GM21528 (cell line): Measurements from ENCODE around the gene IL27RA.
A peak's percentile ranks its signal among the peaks of the same experiment; 100 is the strongest.
"Not testable (repeated sequence)": the region's sequence is repeated elsewhere in the genome, so short reads cannot be mapped to it uniquely, and the experiment has no call there.

Experiments used
- ATAC-seq: cut with Tn5 transposase; IDR thresholded peaks from one replicate; pipeline ENCODE4 v1.9.1; 2021; ENCODE audit warnings: mild to moderate bottlenecking, moderate library complexity; ENCODE audit not compliant: unreplicated experiment, low FRiP score

The IL27RA gene

DNA sequence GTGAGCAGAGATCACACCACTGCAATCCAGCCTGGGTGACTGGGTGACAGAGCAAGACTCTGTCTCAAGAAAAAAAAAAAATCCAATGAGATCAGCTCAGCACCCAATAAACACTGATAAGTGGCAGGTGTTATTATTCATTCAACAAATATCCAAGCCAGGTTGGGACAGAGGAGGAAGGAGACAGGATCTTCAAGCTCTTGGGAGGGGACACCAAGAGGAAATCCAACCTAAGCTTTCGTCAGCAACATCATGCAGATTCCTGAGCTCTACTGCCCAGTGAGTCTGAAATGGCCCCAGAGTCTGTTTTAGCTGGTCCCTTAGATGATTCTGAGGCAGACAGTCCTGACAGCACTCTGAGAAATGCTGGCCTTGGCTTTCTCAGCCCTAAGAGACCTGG lies 33.1 kb upstream of the IL27RA start:
- ATAC-seq, result no peak

DNA sequence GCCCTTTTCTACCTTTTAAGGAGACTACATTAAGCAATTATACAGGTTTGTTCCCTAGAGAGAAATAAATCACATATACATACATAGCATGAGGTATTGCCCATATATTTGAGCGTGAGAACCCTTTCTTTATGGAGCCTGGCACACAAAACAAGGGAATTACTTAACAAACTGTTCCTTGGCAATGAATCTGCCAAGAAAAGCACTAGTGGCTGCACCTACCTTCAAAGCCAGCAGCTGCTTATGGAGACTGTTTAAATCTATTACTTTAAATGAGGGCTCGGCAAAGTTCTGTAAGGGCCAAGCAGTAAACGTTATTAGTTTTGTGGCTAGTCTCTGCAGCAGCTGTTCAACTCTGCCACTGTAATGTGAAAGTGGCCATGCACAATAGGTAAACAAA lies 32.5 kb upstream of the IL27RA start:
- ATAC-seq, result no peak

DNA sequence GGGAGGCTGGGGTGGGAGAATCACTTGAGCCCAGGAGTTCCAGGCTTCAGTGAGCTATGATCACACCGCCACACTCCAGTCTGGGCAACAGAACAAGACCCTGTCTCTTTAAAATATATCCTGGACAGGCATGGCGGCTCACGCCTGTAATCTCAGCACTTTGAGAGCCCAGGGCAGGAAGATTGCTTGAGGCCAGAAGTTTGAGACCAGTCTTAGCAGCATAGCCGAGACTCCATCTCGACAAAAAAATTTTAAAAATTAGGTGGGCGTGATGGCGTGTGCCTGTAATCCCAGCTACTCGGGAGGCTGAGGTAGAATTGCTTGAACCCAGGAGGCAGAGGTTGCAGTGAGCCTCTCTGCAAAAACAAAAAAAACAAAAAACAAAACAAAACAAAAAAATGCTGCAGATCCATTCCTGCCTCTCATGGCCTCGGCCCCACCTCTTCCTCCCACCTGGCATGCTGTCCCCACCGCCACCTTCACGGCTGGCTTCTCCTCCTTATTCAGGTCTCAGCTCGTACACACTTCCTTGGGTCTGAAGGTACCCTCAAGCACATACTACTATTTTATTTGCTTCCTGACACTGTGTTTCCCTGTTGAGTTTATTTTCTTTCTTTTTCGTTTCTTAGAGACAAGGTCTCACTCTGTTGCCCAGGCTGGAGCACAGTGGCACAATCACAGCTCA lies 30.7 kb upstream of the IL27RA start:
- no peak for ATAC-seq

DNA sequence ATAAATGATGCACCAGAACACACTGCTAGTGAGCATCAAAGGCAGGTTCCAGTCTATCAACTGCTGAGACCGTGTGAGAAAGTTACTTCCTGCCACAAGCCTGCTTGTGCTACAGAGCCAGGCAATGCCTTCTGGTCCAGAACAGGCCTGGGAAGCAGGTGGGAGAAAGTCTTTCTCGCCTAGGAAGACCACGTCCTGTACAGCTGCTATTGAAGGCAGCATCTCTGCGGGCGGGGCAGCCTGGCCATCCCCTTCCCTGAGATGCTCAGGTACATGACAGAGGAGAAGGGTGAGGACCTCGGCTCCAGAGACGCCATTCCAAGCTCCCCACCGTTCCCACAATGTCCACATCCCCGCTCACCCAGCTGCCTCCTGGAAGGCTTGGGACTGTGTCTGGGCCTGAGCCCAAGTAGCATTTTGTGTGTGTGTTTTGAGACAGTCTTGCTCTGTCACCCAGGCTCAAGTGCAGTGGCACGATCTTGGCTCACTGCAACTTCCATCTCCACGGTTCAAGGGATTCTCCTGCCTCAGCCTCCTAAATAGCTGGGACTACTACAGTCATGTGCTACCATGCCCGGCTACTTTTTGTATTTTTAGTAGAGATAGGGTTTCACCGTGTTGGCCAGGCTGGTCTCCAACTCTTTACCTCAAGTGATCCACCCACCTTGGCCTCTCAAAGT lies 28.9 kb upstream of the IL27RA start:
- no peak for ATAC-seq

DNA sequence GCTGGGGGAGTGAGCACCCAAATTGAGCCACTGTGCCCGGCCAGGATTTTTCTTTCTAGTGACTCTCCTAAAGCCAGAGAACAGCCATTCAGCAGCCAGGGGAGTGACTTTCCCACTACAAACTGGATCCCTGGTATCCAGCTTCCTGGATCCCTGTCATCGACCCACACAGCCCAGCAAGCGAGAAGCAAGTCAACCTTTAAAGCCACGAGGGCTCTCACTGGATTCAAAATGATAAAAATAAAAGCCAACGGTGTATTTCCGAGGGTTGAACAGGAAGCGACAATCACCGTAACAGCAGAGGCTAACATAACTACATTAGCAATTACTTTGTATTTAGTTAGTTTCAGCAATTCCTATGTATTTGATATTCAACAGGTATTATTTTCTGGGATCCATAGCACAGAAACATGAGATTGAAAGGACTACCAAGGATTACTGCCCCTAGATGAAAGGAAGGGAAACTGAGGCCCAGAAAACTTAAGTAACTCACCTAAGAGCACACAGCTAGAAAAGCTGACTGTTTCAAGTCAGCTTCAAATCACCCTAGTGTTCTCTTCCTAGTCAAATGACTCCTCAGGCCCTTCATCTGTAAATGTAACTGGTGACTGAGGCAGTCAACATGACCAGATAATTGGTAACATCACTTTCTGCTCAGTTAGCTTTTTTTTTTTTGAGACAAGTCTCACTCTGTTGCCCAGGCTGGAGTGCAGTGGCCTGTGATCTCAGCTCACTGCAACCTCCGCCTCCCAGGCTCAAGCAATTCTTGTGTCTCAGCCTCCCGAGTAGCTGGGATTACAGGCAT lies 28.1 kb upstream of the IL27RA start:
- ATAC-seq, result no peak

DNA sequence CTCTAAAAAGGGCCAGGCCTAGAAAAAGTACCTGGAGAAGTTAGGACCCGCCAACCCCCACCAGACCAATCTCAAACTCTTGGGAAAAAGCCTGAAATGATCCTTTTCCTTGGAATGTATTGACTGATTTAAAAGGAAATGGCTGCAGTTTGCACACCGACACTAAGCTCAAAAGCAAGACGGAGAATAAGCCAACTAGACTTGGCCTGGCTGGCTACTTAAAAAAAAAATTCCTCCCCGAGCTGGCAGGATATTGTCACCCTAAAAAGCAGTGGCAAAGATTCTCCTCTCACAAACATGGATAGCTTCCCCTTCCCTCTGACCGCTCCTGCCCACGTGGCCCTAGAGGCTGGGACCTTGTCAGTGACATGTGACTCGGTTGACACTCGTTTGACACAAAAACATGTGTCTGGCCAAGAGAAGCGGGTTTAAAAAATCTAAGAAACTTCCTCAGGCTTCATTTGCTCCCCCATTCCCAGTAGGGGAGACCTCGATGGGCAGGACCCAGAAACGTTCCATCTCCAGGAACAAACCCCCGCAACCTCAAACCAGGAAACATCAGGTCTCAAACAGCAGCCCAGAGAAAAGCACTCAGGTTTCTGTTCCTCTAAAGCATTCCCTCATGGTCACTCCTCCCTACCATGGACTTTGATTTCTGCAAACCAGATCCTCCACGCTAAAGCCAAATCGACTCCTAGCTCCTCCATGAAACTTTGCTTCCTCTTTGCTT lies 26.8 kb upstream of the IL27RA start:
- ATAC-seq, result no peak

DNA sequence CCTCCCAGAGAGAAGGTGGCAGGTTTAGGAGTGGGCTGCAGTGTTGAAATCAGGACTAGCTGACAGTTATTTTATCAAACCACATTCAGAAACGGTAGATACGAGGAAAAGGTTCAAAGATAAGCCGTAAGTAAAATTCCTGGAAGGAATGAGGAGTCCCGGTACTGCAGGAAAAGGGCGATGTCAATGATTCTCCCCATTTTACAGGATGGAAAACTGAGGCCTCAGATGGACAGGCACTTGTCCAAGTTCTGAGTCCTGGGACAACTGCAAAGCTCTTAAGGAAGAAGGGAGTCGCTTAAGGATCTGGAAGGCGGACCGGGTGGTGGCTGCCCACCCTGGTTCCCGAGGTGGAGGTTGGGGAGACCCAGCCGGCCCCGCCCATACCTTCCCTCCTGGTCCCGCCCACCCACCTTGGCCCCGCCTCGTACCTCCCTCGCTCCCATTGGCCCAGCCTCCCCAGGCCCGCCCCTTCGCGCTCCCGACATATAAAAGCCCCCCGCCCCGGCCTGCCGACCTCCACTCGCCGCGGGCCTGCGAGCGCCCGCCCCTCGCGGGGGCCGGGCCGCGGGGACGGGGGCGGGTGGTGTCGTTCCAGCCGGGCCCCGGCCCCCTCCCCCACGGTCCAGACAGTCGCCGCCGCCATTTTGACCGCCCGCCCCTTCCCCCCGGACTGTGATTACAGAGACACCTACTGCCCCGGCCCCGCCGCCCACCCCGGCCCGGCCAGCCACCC lies 26.0 kb upstream of the IL27RA start:
- peak; percentile 32 for ATAC-seq

DNA sequence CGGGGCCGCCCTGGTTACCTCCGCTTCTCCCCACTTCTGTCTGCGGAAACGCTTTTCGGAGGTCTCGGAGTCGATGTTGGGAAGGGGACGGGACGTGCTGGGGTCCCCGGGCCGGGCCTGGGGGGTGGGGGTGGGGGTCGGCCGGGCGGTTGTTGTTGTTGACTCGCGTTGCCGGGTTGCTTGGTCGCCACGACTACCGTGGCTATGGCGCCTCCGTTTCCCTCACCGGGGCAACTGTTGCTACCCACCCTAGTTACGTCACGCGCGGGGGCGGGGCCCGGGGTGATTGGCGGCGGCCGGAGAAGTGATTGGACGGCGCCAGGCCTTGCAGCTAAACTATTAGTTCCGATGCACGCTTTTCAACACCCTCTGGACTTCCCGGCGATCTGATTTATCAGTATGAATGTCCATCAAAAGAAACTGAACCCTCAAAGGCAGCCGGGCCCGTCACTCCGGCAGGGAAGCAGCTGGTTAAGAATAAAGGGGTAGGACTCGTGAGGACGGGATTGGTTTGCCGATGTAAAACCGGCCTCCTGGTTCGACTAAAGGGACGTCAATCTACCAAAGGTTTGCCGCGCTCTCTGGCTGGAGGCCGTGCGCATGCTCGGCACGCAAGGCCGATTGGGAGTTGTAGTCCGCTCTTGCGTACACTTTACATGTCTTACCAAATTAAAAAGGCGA lies 25.3 kb upstream of the IL27RA start, which contains the start of gene RFX1:
Gene RFX1 (minus strand): TSS at position 236 of the 681 bp plus-strand sequence. CDS start 12,477 bp downstream, outside the sequence.
- ATAC-seq, result peak; percentile 70

DNA sequence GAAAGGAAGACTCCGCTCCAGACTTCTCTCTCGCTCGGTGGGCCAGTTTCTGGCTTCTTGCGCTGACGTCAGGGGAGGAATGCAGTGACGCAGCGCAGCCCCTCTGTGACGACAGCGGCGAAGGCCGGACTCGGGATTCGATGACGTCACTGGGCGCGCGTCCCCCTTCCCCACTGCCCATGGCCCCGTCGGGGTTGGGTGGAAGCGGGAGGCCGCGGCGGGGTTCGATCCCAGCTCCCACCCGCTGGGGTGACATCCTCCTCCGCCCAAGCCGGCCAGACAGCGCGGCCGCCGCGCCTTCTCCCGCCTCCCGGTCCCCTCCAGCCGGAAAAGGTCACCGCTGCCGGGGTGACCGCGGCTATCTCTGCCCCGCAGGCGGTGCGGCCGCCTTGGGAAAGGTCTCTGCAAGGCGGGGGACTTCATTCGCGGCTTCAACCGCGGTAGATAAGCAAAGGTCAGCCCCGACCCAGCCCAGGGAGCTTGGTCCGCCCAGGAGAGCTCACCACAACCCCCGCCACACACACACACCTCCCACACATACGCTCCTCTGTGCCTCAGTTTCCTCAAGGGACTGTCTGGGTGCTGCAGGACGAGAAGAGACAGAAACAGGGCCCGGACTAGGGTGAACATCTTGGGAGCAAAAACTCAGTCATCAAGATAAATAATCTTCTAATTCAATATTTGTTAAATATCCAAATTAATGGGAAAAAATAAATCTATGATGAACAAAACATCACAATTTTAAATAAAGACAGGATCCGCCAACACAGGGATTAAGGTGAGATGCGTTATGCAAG lies 24.6 kb upstream of the IL27RA start:
- peak; percentile 36 for ATAC-seq

DNA sequence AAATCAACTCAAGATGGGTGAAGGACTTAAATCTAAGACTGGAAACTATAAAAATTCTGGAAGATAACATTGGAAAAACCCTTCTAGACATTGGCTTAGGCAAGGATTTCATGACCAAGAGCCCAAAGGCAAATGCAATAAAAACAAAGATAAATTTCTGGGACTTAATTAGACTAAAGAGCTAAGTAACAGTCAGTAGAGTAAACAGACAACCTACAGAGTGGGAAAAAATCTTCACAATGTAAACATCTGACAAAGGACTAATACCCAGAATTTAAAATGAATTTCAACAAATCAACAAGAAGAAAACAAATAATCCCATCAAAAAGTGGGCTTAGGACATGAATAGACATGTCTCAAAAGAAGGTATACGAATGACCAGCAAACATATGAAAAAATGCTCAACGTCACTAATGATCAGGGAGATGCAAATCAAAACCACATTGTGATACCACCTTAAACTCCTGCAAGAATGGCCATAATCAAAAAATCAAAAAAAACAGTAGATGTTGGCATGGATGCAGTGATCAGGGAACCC lies 19.1 kb upstream of the IL27RA start:
- no peak for ATAC-seq

DNA sequence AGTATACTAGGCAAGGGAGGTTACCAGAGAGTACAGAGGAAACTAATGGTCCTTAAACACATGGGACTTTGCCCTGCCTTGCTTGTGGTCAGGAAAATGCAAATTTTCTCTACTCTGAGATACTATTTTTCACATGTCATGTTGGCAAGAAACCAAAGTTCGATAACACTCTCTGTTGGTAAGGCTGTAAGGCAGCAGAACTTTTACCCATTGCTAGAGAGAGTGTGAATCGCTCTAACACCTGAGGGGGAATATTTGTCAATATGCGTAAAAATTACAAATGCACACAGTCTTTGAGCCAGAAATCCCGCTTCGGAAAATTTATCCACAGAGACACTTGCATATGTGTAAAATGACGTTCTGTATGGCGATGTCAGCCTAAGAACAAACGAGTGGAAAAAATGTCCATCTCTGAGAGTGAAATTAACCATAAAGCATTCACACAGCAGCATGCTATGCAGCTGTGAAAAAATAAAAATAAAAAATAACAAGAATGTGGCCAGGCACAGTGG lies 16.0 kb upstream of the IL27RA start:
- peak; percentile 71 for ATAC-seq

DNA sequence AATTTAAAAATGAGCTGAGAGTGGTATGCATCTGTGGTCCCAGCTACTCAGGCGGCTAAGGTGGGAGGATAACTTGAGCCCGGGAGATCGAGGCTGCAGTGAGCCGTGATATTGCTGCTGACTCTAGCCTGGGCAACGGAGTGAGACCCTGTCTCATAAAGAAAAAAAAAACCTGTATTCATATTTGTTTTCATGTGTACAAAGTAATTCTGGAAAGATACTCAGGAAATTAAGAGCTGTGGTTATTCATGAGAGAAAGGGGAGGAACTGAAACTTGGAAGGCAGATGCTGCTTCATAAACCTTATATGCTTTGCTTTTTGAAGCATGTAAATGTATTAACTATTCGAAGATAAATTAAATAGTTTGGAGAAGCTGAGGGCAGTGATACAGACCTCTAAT lies 12.5 kb upstream of the IL27RA start:
- no peak for ATAC-seq

DNA sequence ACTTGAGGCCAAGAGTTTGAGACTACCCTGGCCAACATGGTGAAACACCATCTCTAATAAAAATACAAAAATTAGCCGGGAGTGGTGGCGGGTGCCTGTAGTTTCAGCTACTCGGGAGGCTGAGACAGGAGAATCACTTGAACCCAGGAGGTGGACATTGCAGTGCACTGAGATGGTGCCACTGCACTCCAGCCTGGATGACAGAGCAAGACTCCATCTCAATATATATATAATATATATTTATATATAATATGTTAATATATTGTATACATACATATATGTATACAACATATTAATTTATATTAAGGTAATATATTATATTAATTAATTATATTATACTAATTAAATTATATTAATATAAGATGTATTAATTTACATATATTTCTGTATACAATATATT lies 11.8 kb upstream of the IL27RA start:
- ATAC-seq, result not testable (repeated sequence)

DNA sequence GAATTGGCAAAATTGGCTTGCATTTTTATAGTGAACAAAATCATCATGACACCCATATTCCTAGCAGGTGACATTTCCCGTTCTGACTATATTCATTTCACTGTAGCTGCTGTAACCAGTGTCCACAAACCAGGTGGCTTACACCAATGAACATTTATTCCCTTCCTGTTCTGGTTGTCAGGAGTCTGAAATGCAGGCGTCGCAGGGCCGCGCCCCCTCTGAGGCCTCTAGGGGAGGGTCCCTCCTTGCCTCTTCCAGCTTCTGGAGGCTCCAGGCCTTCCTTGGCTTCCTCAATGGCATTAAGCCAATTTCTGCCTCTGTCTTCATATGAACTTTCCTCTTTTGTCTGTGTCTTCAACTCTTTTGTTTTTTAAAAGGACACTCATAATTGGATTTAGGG lies 10.1 kb upstream of the IL27RA start:
- no peak for ATAC-seq

DNA sequence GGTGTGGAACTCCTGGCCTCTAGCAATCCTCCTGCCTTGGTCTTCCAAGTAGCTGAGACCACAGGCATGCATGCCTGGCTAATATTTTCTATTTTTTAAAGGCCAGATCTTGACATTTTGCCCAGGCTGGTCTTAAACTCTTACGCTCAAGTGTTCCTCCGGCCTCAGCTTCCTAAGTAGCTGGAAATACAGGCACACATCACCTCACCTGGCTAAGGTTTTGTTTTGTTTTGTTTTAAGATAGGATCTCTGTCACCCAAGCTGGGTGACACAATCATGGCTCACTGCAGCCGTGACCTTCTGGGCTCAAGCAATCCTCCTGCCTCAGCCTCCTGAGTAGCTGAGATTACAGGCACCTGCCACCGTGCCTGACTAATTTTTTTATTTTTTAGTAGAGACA lies 9.1 kb upstream of the IL27RA start:
- ATAC-seq, result no peak

DNA sequence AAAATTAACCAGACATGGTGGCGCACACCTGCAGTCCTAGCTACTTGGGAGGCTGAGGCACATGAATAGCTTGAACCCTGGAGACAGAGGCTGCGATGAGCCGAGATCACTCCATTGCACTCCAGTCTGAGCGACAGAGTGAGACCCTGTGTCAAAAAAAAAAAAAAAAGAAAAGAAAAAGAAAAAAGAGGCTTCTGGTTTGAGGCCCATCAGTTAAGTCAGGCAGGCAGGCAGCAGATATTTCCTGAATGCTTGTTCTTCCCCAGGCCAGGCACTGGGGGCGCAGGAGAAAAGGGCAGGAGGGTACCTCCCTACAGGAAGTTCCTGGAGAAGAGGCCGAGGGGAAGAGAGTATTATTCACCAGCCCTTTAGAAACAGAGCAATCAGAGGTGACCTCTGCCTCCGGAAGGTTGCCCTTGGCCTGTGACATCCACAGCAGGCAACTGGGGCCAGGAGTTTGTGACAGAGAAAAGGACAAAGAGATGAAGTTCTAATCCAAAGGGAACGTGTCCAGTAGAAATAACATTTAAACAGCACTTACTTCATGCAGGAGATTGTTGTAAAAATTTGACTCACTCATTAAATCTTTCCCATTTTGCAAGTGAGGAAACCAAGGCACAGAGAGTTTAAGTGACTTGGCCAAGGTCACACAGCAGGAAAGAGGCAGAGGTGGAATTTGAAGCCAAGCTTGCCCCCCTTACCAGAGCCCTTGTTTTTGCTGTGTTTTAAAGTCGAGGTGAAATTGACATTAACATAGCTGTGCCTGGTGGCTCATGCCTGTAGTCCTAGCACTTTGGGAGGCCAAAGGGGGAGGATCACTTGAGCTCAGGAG lies 7.9 kb upstream of the IL27RA start:
- no peak for ATAC-seq

DNA sequence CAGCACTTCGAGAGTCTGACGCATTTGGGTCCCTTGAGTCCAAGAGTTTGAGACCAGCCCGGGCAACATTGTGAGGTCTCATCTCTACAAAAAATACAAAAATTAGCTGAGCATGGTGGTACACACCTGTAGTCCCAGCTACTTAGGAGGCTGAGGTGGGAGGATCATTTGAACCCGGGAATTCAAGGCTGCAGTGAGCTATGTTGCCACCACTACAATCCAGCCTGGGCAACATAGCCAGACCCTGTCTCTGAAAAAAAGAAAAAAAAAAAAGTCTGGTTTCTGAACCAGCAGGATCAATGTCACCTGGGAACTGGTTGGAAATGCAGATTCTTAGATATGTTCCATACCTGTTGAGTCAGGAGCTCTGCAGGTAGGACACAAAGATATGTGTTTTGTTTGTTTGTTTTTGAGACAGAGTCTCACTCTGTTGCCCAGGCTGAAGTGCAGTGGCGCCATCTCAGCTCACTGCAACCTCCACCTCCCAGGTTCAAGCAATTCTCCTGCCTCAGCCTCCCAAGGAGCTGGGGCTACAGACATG lies 4.8 kb upstream of the IL27RA start:
- ATAC-seq, result not testable (repeated sequence)
